Neural crest cell (in vitro differentiated cells): ENCODE data around the gene SNCG. TPM values are rescaled to one million over a fixed set of nuclear protein-coding genes. Genes with fewer than 3 reads are reported as not detected.
A peak's percentile ranks its signal among the peaks of the same experiment; 100 is the strongest.
"Not testable (repeated sequence)": the region's sequence is repeated elsewhere in the genome, so short reads cannot be mapped to it uniquely, and the experiment has no call there.

Source experiments
- DNase-seq: peaks from one replicate; pipeline ENCODE4 v3.0.0; 2021; ENCODE audit warnings: low read depth, mixed read lengths, low spot score
- H3K27ac Mint-ChIP-seq: one replicate; pipeline ENCODE4 v1.8.0; 2021; ENCODE audit warnings: mild to moderate bottlenecking, mixed read lengths; ENCODE audit not compliant: unreplicated experiment
- H3K27me3 Mint-ChIP-seq: 2 replicates; pipeline ENCODE4 v1.8.0; 2021; ENCODE audit warnings: low read depth, mild to moderate bottlenecking, mixed read lengths
- H3K36me3 Mint-ChIP-seq: 2 replicates; pipeline ENCODE4 v1.8.0; 2021; ENCODE audit warnings: low read depth, mild to moderate bottlenecking, mixed read lengths
- H3K4me1 Mint-ChIP-seq: 2 replicates; pipeline ENCODE4 v1.8.0; 2021; ENCODE audit warnings: mixed read lengths
- H3K4me3 Mint-ChIP-seq: one replicate; pipeline ENCODE4 v1.8.0; 2021; ENCODE audit warnings: mild to moderate bottlenecking, mixed read lengths
- H3K9me3 Mint-ChIP-seq: 2 replicates; pipeline ENCODE4 v1.8.0; 2021; ENCODE audit warnings: mixed read lengths
- total RNA-seq: library from RNA; stranded (reverse); gene quantifications from 2 replicates; pipeline ENCODE4 v1.2.1, GENCODE V29; 2021
- TF ChIP-seq, protein P1 (sequence below): fragments of 200-600 bp; sonication (generic); conservative IDR thresholded peaks from 2 replicates; pipeline ENCODE4 v1.5.0; 2021; ENCODE audit warnings: antibody characterized with exemption, mild to moderate bottlenecking

Gene SNCG
- total RNA-seq, 1 donor from 2014 or later: 8.2 TPM

DNA sequence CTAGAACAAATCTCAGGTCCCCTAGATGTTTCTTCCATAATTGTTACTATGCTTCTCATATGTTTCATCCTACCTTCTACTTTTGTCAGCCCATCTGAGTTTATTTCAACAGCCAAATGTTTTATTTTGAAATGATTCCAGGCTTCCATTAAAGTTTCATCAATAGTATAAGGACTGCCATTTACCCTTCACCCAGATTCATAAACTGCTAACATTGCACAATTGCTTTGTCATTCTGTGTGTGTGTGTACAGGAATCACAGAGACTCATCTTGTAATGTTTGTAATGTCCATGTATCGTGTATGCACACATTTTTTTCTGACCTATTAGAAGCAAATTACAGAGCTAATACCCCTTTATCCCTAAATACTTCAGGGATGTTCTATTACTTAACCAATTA is 26.5 kb upstream of the SNCG start:
- Mint-ChIP-seq H3K27me3 (no peaks in the 10 kb centered on the region), H3K27ac (no peak overlapping the region)

DNA sequence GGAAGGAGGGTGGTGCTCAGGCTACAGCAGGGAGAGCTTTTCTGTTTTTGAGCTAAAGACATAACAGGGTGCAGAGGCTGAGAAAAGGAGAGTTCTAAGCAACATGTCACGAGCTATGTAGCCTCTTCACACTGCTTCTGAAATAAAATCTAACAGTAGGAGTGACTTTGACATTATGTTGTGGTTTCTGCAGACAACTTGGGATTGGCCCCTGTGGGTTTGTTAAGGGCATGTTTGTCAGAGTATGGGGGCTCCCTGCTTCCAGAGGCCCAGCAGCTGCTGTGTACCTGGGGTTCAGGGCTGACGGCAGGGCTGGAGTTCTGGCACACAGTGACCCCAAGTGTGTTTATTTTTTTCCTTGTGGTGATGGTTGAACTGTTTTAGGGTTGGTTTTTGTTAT is 25.7 kb upstream of the SNCG start:
- Mint-ChIP-seq H3K4me1 (no peaks in the 10 kb centered on the region), H3K27me3 (no peaks in the 10 kb centered on the region), H3K4me3 (no peak overlapping the region), H3K36me3 (peaks cover 11% of the 10 kb centered on the region), H3K9me3 (no peaks in the 10 kb centered on the region), H3K27ac (no peak overlapping the region)
- DNase-seq: no peak
- TF ChIP-seq, protein P1, sequence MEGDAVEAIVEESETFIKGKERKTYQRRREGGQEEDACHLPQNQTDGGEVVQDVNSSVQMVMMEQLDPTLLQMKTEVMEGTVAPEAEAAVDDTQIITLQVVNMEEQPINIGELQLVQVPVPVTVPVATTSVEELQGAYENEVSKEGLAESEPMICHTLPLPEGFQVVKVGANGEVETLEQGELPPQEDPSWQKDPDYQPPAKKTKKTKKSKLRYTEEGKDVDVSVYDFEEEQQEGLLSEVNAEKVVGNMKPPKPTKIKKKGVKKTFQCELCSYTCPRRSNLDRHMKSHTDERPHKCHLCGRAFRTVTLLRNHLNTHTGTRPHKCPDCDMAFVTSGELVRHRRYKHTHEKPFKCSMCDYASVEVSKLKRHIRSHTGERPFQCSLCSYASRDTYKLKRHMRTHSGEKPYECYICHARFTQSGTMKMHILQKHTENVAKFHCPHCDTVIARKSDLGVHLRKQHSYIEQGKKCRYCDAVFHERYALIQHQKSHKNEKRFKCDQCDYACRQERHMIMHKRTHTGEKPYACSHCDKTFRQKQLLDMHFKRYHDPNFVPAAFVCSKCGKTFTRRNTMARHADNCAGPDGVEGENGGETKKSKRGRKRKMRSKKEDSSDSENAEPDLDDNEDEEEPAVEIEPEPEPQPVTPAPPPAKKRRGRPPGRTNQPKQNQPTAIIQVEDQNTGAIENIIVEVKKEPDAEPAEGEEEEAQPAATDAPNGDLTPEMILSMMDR: no peak

More for the DNA sequence above, 26.5 kb upstream of the SNCG start:
- Mint-ChIP-seq H3K36me3 (peaks cover 11% of the 10 kb centered on the region), H3K9me3 (no peaks in the 10 kb centered on the region), H3K4me1 (no peaks in the 10 kb centered on the region), H3K4me3 (no peak overlapping the region)
- TF ChIP-seq, protein P1: no peak
- no peak for DNase-seq

DNA sequence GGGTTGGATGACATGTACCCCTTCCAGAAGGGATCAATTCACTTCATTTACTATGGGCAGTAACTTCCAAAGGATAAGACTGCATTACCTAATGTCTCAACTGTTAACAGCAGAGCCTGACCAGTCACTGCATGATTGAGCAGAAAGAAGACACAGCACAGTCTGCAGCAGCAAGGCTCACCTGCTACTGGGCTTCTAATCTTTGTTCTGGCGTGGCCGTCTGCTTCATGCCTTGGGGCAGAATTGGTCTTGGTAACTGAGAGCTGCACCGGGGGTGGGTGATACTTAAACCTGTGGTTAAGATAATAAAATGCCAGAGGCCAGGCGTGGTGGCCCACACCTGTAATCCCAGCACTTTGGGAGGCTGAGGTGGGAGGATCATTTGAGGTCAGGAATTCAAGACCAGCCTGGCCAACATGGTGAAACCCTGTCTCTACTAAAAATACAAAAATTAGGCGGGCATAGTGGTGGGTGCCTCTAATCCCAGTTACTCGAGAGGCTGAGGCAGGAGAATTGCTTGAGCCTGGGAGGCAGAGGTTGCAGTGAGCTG is 24.2 kb upstream of the SNCG start:
- H3K4me1 Mint-ChIP-seq, H3K27ac Mint-ChIP-seq, DNase-seq, H3K27me3 Mint-ChIP-seq, H3K4me3 Mint-ChIP-seq, H3K9me3 Mint-ChIP-seq: not testable (repeated sequence)
- peaks cover 11% of the 10 kb centered on the region for H3K36me3 Mint-ChIP-seq

DNA sequence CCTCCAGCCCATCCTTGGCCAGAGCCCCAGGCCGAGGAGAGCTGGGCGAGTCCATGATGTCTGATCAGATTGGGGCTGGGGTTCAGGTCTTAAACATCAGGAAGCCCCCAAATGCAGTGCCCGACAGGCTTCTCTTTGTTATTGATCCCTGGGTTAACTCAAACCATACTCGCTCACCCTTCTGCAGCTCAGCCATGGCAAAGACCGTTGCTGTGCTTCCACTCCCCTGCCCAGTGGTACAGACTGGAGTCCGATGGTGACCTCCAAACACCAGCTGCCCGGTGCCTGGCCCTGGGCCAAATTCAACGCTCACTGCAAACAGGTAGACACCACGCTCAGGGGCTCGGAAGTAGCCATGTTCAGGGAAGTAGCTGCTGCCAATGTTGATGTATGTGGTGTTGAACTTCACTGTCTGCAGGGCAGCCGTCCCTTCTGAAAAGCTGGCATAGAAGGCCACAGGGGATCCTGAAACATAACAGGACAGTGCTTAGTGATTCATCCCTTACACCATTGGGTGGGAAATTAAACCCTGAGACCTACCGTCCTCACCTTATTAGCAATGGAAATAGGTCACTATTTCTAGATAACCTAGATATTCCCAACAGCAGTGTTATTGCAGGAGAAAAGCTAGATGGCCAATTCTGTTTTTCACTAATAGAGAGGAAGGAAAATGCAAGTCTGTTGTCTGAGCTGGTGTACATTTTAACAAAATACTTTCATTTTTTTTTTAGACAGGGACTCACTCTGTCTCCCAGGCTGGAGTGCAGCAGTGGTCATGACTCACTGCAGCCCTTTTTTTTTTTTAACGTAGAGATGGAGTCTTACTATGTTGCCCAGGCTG is 21.5 kb upstream of the SNCG start:
- TF ChIP-seq, protein P1: no peak
- DNase-seq: no peak
- no peaks in the 10 kb centered on the region for H3K9me3 Mint-ChIP-seq
- no peak overlapping the region for H3K4me3 Mint-ChIP-seq
- peaks cover 4% of the 10 kb centered on the region for H3K4me1 Mint-ChIP-seq
- H3K36me3 Mint-ChIP-seq: peaks cover 2% of the 10 kb centered on the region
- H3K27ac Mint-ChIP-seq: peak overlapping the region; percentile 78
- no peaks in the 10 kb centered on the region for H3K27me3 Mint-ChIP-seq

DNA sequence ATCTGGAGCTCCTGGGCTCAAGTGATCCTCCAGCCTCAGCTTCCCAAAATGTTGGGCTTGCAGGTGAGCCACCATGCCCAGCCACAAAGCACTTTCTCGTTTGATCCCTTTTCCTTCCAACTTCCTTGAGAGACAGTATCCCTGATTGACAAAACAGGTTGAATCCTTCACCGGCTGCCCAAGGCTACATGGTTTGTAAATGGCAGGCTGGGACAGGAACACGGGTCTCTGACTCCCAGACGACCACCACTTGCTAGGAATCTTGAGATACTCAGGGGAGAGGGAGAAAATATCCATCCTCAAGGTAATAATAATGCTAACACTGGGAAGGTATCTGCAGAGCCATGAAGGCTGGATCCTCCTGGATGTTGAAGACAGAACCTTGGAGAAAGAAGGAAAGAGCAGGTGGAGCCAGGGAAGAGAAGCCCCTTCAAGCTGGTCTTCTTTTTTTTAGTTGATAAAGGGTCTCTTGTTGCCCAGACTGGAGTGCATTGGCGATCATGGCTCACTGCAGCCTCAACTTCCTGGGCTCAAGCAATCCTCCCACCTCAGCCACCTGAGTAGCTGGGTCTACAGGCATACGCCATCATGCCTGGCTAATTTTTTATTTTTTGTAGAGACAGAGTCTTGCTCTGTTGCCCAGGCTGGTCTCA is 20.8 kb upstream of the SNCG start:
- no peak overlapping the region for H3K27ac Mint-ChIP-seq
- no peak for DNase-seq
- H3K27me3 Mint-ChIP-seq: no peaks in the 10 kb centered on the region
- TF ChIP-seq, protein P1: no peak
- H3K9me3 Mint-ChIP-seq: no peaks in the 10 kb centered on the region
- peaks cover 4% of the 10 kb centered on the region for H3K4me1 Mint-ChIP-seq
- no peaks in the 10 kb centered on the region for H3K36me3 Mint-ChIP-seq
- H3K4me3 Mint-ChIP-seq: no peak overlapping the region

DNA sequence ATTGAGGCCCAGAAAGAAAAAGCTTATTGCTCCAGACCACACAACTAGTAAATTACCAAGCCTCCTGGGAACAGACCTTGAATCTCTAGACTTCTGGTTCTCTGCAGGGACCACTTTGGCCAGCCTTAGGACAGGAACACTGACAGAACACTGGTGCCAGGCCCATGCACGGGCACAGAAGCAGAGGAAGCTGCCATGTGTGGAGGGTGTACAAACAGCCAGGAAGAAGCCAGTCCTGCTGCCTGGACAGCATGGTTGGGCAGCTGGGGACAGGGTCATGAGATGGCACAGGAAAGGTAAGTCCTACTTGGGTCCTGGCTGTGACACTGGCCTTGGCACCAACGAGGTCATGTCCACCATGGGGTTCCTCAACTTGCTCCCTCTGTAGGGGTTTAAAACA is 20.1 kb upstream of the SNCG start:
- Mint-ChIP-seq H3K4me1 (peaks cover 4% of the 10 kb centered on the region), H3K9me3 (no peaks in the 10 kb centered on the region), H3K27ac (no peak overlapping the region), H3K4me3 (no peak overlapping the region), H3K36me3 (no peaks in the 10 kb centered on the region), H3K27me3 (no peaks in the 10 kb centered on the region)
- TF ChIP-seq, protein P1: no peak
- no peak for DNase-seq

DNA sequence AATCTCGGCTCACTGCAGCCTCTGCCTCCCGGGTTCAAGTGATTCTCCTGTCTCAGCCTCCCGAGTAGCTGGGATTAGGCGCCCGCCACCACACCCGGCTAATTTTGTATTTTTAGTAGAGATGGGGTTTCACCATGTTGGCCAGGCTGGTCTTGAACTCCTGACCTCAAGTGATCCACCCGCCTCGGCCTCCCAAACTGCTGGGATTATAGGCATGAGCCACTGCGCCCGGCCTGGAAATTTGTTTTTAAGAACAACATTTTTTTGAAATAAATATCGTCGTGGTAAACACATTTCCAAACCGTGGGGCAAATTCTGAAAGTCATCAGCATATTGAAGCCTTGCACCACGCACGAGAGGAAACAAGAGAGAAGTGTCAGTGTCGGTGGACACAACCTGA is 18.3 kb upstream of the SNCG start:
- not testable (repeated sequence) for H3K36me3 Mint-ChIP-seq, DNase-seq, H3K4me1 Mint-ChIP-seq, H3K9me3 Mint-ChIP-seq, H3K4me3 Mint-ChIP-seq, H3K27me3 Mint-ChIP-seq, H3K27ac Mint-ChIP-seq
